Endothelial cell of coronary artery (primary cell): ENCODE measurements around the gene ZNF667. TPM values are rescaled to one million over a fixed set of nuclear protein-coding genes. Genes with fewer than 3 reads are reported as not detected.

Experiments used
- total RNA-seq: library from RNA; depleted of rRNA; stranded (reverse); fragments of >200 nt; gene quantifications from 2 replicates; pipeline ENCODE4 v1.2.3, GENCODE V29; 2014

Gene ZNF667
- total RNA-seq, result 1.1 and 3.2 TPM in 2 replicates

DNA sequence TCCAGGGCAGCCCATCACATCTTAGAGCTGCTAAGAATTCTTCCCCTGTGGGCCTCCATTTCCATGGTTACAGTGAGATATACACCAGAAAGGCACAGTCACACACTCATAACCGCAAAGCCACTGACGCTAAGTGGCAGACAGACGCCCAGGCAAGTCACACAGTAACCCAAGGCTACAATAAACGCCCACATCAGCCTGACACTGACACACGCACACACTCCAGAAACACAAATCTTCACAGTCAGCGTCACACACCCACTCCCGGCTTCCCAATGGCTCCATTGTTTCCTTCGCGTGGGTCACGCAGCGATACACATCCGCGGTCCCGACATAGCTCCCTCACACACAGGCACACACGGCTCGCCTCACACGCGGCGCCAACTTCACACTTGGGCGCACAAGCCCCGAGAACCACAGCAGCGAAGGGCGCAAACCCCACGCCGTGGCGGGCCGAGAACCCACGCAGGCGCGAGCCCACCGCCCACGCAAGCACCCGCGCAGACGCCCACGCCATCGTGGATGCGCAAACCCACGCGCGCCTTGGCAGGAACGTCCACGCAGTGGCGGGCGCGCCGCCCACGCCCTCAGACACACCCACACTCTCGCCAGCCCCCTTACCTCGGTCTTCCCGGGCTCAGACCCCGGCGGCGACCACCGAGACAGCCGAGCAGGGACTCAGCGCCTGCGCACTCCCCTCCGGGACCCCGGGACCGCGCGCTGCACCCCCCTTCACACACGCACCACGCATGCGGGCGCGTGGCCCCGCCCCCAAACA lies at the start of gene ZNF667:
TSS of gene ZNF667 (minus strand) at position 695 of the 778 bp plus-strand sequence. CDS start 14,975 bp downstream, outside the sequence.

DNA sequence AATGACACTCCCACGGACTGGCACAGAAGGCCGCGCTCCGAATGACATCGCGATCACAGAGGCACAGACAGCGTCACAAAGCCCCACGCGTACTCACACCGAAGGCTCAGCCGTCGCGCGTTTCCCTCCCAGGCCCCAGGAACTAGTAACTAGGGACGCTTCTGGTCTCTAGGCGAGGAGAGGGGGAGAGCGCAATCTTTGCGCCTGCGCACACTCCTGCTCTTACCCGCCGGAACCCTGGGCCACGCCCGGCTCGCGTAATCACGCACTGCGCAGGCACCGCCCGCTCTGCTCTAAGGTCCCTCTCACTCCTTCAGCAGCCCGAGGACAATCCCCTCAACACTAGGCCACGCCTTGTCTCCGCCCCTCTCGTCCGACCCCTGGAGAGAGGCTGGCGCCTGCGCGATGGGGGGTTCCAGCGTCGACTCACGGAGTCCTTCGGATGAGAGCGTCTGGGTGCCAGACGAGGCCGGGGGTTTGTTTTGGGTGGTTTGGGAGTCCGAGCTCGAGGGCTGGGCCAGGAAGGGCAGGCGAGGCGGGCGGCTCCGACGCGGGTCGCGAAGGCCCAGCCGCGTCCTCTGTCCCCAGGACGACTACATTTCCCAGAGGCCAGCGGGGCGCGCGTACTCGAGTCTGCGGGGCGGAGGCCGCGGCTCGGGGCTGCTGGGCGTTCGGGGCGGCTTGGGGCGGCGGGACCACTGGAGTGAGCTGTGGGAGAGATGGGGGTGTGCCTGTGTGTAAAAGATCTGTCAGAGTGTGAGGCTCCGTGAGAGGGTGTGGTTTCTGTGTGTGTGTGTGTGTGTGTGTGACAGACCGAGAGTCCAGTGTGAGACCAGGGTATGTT lies 30.5 kb upstream of the ZNF667 start, which contains the start of gene ZNF471:
TSS of gene ZNF471 (plus strand) at position 410 of the 844 bp plus-strand sequence. CDS start 3,717 bp downstream, outside the sequence.

DNA sequence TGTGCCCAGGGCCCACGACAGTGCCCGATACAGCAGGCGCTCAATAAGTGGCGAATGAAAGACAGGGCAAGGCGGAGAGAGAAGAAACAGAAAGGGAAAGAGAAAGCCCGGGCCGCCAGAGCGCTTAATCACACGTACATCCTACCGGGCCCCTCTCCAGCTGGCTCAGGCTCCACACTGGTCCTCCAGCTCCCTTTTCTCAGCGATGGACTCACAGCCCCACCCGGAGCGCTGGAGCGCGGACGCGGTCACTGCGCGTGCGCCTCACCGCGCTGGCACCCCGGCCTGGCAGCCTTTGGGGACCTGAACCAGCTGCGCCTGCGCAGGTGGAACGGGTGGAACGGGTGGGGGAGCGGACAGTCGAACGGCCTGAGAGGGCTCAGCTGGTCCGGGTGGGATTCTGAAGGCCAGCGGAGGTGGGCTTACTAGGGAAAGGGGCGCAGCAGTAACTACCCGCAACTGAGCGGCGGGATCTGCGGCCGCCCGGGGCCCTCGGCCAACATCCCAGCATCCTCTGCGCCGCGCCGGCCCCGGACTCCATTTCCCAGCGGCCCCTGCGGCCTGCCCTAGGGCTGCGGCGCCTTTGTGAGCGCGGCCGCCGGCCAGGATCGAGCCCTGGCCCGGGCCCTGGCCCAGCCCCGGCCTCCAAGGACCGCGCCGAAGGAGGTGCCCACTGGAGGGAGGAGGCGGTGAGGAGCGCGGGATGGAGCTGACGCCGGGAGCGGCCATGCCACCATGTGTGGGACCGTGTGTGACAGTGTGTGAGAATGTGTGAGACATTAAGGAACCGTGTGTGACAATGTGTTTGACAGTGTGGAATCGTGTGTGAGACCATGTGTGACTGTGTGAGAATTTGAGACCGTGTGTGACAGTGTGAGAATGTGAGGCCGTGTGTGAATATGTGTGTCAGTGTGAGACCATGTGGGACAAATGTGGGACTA lies 73.1 kb downstream of the ZNF667 start, which contains the start of gene ZNF583:
TSS of gene ZNF583 (plus strand) at position 569 of the 941 bp plus-strand sequence. CDS start 2,783 bp downstream, outside the sequence.

DNA sequence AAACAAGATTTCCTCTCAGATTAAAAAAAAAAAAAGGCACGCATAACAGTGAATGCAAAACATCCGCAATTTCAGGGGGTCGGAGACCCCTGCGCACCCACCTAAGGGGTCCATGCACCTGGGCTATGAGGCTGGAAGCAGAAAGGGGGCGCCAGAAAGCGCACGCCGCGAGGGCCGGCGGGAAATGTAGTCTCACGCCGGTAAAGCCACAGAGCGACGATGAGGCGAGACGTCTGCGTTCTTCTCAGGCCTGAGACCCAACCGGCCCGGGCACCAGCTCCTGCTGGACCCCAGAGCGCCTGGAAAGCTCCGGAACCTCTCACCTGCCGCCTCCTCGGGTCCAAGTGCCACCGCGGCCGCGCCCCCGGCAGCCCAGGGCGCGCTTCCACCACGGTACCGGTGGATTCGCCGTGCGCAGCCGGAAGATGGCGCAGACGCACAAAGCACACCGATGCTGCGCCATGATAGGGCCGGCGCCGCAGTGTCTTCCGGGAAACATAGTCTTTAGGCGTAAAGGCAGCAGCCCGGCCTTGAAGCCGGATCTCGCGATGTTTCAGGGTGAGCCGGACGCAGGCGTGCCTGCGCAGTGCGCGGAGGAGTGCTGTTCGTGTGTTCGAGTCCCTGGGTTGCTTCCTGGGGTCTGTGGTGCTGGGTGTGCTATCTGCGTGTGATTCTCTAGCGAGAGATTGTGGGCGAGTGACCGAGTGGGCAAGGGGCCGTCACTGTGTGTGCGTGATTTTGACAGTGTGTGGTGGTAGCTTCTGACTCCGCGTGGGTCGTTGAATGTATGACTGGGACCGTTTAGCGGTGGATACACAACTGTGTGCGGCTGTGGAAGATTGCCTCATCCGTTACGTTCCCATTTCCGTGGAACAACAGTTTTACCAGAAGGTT lies 83.8 kb downstream of the ZNF667 start, which contains the start of gene ZNF582:
TSS of gene ZNF582 (minus strand) at position 416 of the 894 bp plus-strand sequence. CDS start 1,782 bp downstream, outside the sequence.

Other genes starting within 250 kb of the ZNF667 start
- 0.47 and 0.63 TPM in 2 replicates for gene EDDM13, start 204.6 kb downstream of the ZNF667 start, total RNA-seq
- 7.6 TPM in 2 replicates for gene ZSCAN5A, start 162.5 kb downstream of the ZNF667 start, total RNA-seq
- 1.6 and 2.3 TPM in 2 replicates for gene ZNF582, start 83.8 kb downstream of the ZNF667 start, total RNA-seq
- gene ZNF583, start 73.0 kb downstream of the ZNF667 start, total RNA-seq, result 3.5 and 5.4 TPM in 2 replicates
- 0.81 and 2.0 TPM in 2 replicates for gene ZNF471, start 30.5 kb upstream of the ZNF667 start, total RNA-seq
- gene ZFP28, start 61.6 kb upstream of the ZNF667 start, total RNA-seq, result 3.5 and 5.4 TPM in 2 replicates
- gene ZNF470, start 90.1 kb upstream of the ZNF667 start, total RNA-seq, result 3.1 and 5.5 TPM in 2 replicates
- gene ZNF71, start 118.0 kb upstream of the ZNF667 start, total RNA-seq, result 9.5 and 11.6 TPM in 2 replicates
- 0.09 and 0.28 TPM in 2 replicates for gene SMIM17, start 165.8 kb upstream of the ZNF667 start, total RNA-seq
- under 0.01 and 0.19 TPM in 2 replicates for gene ZNF835, start 194.4 kb upstream of the ZNF667 start, total RNA-seq